ENCODE results near the gene LGR4. TPM values are rescaled to one million over a fixed set of nuclear protein-coding genes. Genes with fewer than 3 reads are reported as not detected.
A peak's percentile ranks its signal among the peaks of the same experiment; 100 is the strongest.

The LGR4 gene
- total and polyA plus RNA-seq, 9 of the 15 experiments (the other 6 are each of a cell fraction or from before 2014, with no cell fraction given): 0.94 to 10.1 (median 5.8) TPM

- TF ChIP-seq SMAD3 (CRISPR knock-in tag; conservative IDR thresholded peaks at IDR 0.05) (no peak; the same call in 1 of the 2 replicates), PCBP1 (IDR thresholded peaks at IDR 0.05; ENCODE audit: low read depth, low read length, poor library complexity, severe bottlenecking) (peak; percentile 54), SRSF3 (IDR thresholded peaks at IDR 0.05; ENCODE audit: insufficient read depth, low read length) (no peak), SREBF1 (IDR thresholded peaks at IDR 0.05; ENCODE audit: borderline replicate concordance, low read depth, low read length) (no peak), ZNF583 (CRISPR knock-in tag; IDR thresholded peaks at IDR 0.05) (no peak), CHD2 (IDR thresholded peaks at IDR 0.05; ENCODE audit: low read depth, low read length) (peak; percentile 98), MTA2 (IDR thresholded peaks at IDR 0.05; ENCODE audit: low read depth) (no peak), RFX1 (IDR thresholded peaks at IDR 0.05) (no peak), CTCFL (IDR thresholded peaks at IDR 0.05; ENCODE audit: borderline replicate concordance, insufficient read depth, low read depth, low read length, poor library complexity, severe bottlenecking) (no peak), NR2F6 (CRISPR knock-in tag; IDR thresholded peaks at IDR 0.05) (no peak), KDM1A (IDR thresholded peaks at IDR 0.05) (no peak), RHOXF2B (CRISPR knock-in tag; conservative IDR thresholded peaks at IDR 0.05) (peak; percentile 38; the same call in 1 of the 2 replicates), SPI1 (IDR thresholded peaks at IDR 0.05; ENCODE audit: borderline replicate concordance, low read depth, low read length) (no peak), TOE1 (IDR thresholded peaks at IDR 0.05; ENCODE audit: borderline replicate concordance) (peak; percentile 31; the same call in 1 of the 2 replicates), TOE1 (CRISPR knock-in tag; IDR thresholded peaks at IDR 0.05; ENCODE audit: borderline replicate concordance, low read depth) (no peak), ZNF280B (CRISPR knock-in tag; IDR thresholded peaks at IDR 0.05) (no peak), ZNF133 (CRISPR knock-in tag; IDR thresholded peaks at IDR 0.05) (no peak), RCOR1 (IDR thresholded peaks at IDR 0.05; ENCODE audit: borderline replicate concordance in 1 of 2, low read depth in 2 of 2, low read length in 2 of 2) (0 out of 4 replicates have a peak, but pooled peaks of 1 of the 2 experiments have one; percentile 0)
- TF ChIP-seq, protein P1, sequence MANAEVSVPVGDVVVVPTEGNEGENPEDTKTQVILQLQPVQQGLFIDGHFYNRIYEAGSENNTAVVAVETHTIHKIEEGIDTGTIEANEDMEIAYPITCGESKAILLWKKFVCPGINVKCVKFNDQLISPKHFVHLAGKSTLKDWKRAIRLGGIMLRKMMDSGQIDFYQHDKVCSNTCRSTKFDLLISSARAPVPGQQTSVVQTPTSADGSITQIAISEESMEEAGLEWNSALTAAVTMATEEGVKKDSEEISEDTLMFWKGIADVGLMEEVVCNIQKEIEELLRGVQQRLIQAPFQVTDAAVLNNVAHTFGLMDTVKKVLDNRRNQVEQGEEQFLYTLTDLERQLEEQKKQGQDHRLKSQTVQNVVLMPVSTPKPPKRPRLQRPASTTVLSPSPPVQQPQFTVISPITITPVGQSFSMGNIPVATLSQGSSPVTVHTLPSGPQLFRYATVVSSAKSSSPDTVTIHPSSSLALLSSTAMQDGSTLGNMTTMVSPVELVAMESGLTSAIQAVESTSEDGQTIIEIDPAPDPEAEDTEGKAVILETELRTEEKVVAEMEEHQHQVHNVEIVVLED (CRISPR knock-in tag; IDR thresholded peaks at IDR 0.05): no peak
- TF ChIP-seq, protein P2, sequence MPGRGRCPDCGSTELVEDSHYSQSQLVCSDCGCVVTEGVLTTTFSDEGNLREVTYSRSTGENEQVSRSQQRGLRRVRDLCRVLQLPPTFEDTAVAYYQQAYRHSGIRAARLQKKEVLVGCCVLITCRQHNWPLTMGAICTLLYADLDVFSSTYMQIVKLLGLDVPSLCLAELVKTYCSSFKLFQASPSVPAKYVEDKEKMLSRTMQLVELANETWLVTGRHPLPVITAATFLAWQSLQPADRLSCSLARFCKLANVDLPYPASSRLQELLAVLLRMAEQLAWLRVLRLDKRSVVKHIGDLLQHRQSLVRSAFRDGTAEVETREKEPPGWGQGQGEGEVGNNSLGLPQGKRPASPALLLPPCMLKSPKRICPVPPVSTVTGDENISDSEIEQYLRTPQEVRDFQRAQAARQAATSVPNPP (IDR thresholded peaks at IDR 0.05; ENCODE audit: borderline replicate concordance, insufficient read depth, insufficient read length): no peak
Measured at GRCh38 chr11:27506200-27507182, 33.9 kb upstream of the LGR4 start, which contains the start of gene LIN7C (continued).
